OCI-LY1 (cell line): ENCODE data around the gene FBXO30.

Source experiments
- EZH2 ChIP-seq: fragments of 200-600 bp; sonication (generic), shearing (Covaris generic); IDR thresholded peaks from 2 replicates; pipeline ENCODE4 v1.8.0; 2017; ENCODE audit warnings: borderline replicate concordance, mixed run types, mild to moderate bottlenecking, antibody characterized with exemption, low read length, moderate library complexity, mixed read lengths
- TF ChIP-seq, protein P1 (sequence below): fragments of 200-600 bp; sonication (generic), shearing (Covaris generic); IDR thresholded peaks from 2 replicates; pipeline ENCODE4 v1.5.1; 2017; ENCODE audit warnings: mild to moderate bottlenecking, antibody characterized with exemption, low read length, moderate library complexity, mixed read lengths

DNA sequence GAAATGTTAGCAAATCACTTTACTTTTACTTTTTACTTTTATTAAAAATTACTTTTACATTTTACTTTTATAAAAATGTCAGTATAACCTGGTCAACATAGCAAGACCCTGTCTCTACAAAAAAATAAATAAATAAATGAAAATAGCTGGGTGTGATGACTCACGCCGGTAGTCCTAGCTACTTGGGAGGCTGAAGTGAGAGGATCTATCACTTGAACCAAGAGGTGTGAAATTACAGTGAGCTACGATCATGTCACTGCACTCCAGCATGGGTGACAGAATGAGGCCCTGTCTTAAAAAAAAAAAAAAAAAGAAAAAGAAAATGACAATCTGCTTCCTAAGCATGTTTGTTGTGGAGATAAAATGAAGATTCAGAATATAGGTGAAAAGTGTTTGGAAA is 31.0 kb upstream of the FBXO30 start:
- TF ChIP-seq, protein P1, sequence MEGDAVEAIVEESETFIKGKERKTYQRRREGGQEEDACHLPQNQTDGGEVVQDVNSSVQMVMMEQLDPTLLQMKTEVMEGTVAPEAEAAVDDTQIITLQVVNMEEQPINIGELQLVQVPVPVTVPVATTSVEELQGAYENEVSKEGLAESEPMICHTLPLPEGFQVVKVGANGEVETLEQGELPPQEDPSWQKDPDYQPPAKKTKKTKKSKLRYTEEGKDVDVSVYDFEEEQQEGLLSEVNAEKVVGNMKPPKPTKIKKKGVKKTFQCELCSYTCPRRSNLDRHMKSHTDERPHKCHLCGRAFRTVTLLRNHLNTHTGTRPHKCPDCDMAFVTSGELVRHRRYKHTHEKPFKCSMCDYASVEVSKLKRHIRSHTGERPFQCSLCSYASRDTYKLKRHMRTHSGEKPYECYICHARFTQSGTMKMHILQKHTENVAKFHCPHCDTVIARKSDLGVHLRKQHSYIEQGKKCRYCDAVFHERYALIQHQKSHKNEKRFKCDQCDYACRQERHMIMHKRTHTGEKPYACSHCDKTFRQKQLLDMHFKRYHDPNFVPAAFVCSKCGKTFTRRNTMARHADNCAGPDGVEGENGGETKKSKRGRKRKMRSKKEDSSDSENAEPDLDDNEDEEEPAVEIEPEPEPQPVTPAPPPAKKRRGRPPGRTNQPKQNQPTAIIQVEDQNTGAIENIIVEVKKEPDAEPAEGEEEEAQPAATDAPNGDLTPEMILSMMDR, result no peak
- no peak for TF ChIP-seq EZH2
